GM12874 (cell line): ENCODE data around the gene RNU7-1.
A peak's percentile ranks its signal among the peaks of the same experiment; 100 is the strongest.

ENCODE experiments used
- TF ChIP-seq, protein P1 (sequence below): IDR thresholded peaks from 2 replicates; pipeline ENCODE4 v1.5.1; 2011; ENCODE audit warnings: low read depth, mild to moderate bottlenecking, control low read depth, low read length, moderate library complexity; ENCODE audit not compliant: insufficient read depth

RNU7-1 gene

DNA sequence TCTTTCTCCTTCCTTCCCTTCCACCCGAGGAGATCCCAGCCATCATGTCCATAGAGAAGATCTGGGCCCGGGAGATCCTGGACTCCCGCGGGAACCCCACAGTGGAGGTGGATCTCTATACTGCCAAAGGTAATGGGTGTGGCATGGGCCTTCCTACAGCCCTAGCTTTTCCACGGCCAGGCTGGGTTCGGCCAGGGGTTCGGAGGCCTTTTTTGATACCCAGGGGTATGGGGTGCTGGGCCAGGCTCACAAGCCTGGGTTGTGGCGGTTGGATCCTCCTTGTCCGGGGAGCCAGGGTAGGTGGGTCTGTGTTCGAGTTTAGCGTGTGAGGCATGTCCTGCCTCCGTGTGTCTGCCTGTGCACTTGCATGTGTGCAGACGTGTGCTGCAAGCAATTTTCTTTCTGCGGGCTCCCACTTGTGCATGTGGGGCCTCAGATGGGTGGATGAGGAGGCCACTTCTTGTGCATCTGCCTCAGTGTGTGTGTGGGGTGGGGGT, 27.8 kb upstream of the RNU7-1 start:
- TF ChIP-seq, protein P1, sequence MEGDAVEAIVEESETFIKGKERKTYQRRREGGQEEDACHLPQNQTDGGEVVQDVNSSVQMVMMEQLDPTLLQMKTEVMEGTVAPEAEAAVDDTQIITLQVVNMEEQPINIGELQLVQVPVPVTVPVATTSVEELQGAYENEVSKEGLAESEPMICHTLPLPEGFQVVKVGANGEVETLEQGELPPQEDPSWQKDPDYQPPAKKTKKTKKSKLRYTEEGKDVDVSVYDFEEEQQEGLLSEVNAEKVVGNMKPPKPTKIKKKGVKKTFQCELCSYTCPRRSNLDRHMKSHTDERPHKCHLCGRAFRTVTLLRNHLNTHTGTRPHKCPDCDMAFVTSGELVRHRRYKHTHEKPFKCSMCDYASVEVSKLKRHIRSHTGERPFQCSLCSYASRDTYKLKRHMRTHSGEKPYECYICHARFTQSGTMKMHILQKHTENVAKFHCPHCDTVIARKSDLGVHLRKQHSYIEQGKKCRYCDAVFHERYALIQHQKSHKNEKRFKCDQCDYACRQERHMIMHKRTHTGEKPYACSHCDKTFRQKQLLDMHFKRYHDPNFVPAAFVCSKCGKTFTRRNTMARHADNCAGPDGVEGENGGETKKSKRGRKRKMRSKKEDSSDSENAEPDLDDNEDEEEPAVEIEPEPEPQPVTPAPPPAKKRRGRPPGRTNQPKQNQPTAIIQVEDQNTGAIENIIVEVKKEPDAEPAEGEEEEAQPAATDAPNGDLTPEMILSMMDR = no peak

DNA sequence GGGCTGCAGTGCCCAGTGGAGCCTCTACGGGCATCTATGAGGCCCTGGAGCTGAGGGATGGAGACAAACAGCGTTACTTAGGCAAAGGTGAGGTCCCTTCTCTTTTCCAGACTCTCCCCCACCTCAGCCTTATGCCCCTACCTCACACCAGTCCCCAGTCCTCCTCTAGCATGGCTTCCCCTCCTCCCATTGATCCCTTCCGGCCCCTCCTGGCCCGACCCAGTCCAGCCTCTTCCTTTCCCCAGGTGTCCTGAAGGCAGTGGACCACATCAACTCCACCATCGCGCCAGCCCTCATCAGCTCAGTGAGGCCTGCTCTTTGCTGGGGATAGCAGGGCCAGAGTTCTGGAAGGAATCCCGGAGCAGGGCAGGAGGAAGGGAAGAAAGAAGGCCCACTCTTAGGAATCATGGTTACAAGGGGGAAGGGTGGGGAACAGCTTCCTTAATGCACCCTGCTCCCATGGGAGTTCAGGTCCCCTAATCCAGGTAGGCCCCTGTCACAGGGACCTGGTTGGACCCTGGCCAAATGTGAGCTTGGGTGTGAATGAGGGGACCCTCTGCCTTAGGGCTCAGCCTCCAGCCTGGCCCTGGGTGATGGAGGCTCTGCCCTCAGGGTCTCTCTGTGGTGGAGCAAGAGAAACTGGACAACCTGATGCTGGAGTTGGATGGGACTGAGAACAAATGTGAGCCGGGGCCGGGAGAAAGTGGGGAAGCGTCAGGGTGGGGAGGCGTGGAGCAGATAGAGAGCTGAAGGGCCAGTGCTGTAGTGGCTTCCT, 27.0 kb upstream of the RNU7-1 start:
- TF ChIP-seq, protein P1 = no peak

DNA sequence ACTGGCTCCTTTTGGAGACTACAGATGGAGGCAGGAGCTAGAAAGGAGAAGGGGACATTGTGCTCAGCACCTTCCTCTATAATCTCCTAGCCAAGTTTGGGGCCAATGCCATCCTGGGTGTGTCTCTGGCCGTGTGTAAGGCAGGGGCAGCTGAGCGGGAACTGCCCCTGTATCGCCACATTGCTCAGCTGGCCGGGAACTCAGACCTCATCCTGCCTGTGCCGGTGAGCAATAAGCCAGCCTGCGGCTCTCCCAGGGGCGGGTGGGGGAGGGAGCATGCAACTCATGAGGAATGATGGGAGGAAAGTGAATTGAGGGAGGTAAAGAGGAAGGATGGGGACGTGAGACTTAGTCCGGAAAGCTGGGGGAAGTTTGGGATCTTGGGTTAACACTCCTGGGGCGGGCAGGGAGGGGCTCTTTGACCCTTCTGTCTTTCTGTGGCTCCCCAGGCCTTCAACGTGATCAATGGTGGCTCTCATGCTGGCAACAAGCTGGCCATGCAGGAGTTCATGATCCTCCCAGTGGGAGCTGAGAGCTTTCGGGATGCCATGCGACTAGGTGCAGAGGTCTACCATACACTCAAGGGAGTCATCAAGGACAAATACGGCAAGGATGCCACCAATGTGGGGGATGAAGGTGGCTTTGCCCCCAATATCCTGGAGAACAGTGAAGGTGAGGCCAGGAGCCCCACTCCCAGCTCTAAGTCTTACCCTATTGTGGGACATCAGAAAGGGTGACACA, 26.0 kb upstream of the RNU7-1 start:
- TF ChIP-seq, protein P1 = no peak

DNA sequence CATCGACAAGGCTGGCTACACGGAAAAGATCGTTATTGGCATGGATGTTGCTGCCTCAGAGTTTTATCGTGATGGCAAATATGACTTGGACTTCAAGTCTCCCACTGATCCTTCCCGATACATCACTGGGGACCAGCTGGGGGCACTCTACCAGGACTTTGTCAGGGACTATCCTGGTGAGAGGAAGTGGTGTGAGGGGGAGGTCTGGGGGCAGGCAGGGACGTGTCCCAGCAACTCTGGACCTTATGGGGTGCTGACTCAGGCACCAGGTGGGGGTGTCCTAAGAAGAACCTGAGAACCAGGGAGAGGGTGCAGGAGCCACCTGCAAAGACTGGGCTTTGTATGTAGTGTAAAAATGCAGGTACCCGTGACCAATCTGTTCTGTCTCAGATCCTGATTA, 24.0 kb upstream of the RNU7-1 start:
- TF ChIP-seq, protein P1 = no peak

DNA sequence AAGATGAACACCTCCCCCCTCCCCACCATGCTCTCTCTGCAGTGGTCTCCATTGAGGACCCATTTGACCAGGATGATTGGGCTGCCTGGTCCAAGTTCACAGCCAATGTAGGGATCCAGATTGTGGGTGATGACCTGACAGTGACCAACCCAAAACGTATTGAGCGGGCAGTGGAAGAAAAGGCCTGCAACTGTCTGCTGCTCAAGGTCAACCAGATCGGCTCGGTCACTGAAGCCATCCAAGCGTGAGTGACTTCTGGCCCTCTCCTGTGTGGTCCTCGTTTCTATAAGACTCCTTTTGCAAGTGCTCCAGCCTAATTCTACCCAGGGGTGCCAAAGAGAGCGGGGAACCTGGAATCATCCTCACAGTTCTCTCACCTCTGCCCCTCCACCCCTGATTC, 22.1 kb upstream of the RNU7-1 start:
- TF ChIP-seq, protein P1 = no peak

DNA sequence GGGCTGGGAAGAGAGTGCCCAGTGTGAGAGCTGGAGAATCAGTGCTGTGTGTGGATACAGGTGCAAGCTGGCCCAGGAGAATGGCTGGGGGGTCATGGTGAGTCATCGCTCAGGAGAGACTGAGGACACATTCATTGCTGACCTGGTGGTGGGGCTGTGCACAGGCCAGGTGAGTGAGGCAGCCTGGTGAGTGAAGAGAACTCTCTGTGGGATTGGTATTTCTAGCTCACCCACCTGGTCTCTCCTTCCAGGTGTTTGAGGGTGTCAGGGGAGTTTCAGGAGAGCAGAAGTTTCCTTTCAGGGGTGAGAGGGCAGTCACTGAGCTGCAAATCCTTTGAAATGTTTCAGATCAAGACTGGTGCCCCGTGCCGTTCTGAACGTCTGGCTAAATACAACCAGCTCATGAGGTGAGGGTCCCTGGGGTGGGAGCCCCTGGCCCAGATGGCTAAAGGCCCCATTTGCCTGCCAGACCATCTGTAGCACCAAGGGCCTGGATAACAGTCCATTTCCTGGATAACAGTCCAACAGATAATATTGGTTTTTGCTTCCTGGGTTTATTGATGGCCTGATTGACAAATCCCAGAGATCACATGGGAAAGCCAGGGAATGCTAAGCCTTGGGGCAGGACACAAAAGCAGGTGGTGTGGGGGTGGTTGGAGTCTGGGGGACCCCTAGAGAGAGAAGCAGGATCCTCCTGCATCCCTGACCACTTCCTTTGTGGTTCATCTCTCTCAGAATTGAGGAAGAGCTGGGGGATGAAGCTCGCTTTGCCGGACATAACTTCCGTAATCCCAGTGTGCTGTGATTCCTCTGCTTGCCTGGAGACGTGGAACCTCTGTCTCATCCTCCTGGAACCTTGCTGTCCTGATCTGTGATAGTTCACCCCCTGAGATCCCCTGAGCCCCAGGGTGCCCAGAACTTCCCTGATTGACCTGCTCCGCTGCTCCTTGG, 21.3 kb upstream of the RNU7-1 start:
- TF ChIP-seq, protein P1 = 0 out of 2 replicates have a peak, but pooled peaks have one; percentile 4
